Stimulated activated CD8-positive, alpha-beta memory T cell treated with anti-CD3 and anti-CD28 coated beads, Interleukin-4, amount 100 ng/mL, for 24 hours (primary cell): Measurements from ENCODE around the gene PTPRCAP.
"Not testable (repeated sequence)": the region's sequence is repeated elsewhere in the genome, so short reads cannot be mapped to it uniquely, and the experiment has no call there.

Experiments used
- DNase-seq: peaks from one replicate; pipeline ENCODE4 v3.0.0-alpha.2; 2020; ENCODE audit warnings: low read depth

The PTPRCAP gene

GRCh38 chr11:67437082-67437808 is at the start of gene PTPRCAP:
TSS of gene PTPRCAP (minus strand) at chr11:67437682. CDS start at chr11:67437619, 63 bp downstream.
- peak; percentile 73 for DNase-seq

GRCh38 chr11:67486481-67487195 is 49.2 kb upstream of the PTPRCAP start:
- DNase-seq = no peak

- peak; percentile 21 for DNase-seq
Measured at GRCh38 chr11:67485873-67486361, 48.4 kb upstream of the PTPRCAP start.

- DNase-seq = peak; percentile 59
Measured at GRCh38 chr11:67484847-67485311, 47.4 kb upstream of the PTPRCAP start.

GRCh38 chr11:67483831-67484665 is 46.6 kb upstream of the PTPRCAP start:
- peak; percentile 25 for DNase-seq

GRCh38 chr11:67482827-67483798 is 45.6 kb upstream of the PTPRCAP start, which contains the start of gene AIP:
TSS of gene AIP (plus strand) at chr11:67483026. CDS start at chr11:67483159, 133 bp downstream.
- peak; percentile 93 for DNase-seq

- no peak for DNase-seq
Measured at GRCh38 chr11:67482275-67482826, 44.9 kb upstream of the PTPRCAP start.

GRCh38 chr11:67477344-67478050 is 40.0 kb upstream of the PTPRCAP start:
- not testable (repeated sequence) for DNase-seq

GRCh38 chr11:67476692-67477091 is 39.2 kb upstream of the PTPRCAP start:
- not testable (repeated sequence) for DNase-seq

GRCh38 chr11:67472882-67473281 is 35.4 kb upstream of the PTPRCAP start:
- no peak for DNase-seq

- no peak for DNase-seq
Measured at GRCh38 chr11:67470337-67471002, 33.0 kb upstream of the PTPRCAP start.

- DNase-seq = no peak
Measured at GRCh38 chr11:67469508-67469811, 32.0 kb upstream of the PTPRCAP start.

GRCh38 chr11:67468759-67469507 is 31.5 kb upstream of the PTPRCAP start, which contains the start of gene TMEM134:
TSS of gene TMEM134 (minus strand) at chr11:67469251. CDS start at chr11:67469192, 59 bp downstream.
- peak; percentile 86 for DNase-seq

GRCh38 chr11:67468456-67468758 is 30.9 kb upstream of the PTPRCAP start:
- no peak for DNase-seq

- no peak for DNase-seq
Measured at GRCh38 chr11:67468056-67468455, 30.6 kb upstream of the PTPRCAP start.

GRCh38 chr11:67466962-67467771 is 29.7 kb upstream of the PTPRCAP start:
- no peak for DNase-seq

- no peak for DNase-seq
Measured at GRCh38 chr11:67466367-67466766, 28.9 kb upstream of the PTPRCAP start.

GRCh38 chr11:67465530-67465929 is 28.0 kb upstream of the PTPRCAP start:
- DNase-seq = not testable (repeated sequence)
